Activated CD8-positive, alpha-beta memory T cell treated with anti-CD3 and anti-CD28 coated beads, Interleukin-2, amount 50 U/mL, for 24 hours (primary cell): ENCODE results near the gene NANOS3.

Experiments used
- DNase-seq: peaks from one replicate; pipeline ENCODE4 v3.0.0-alpha.2; 2020; ENCODE audit errors: extremely low read depth

Gene NANOS3

GRCh38 chr19:13876834-13877233 is at the start of gene NANOS3:
NANOS3 (plus strand) TSS chr19:13877134; CDS start chr19:13877249, 115 bp downstream.
- DNase-seq, result no peak

- no peak for DNase-seq
These were observed 49.3 kb upstream of the NANOS3 start for GRCh38 chr19:13827656-13828055.

- no peak for DNase-seq
These were observed 46.7 kb upstream of the NANOS3 start for GRCh38 chr19:13830114-13830740.

- DNase-seq, result no peak
These were observed 46.0 kb upstream of the NANOS3 start for GRCh38 chr19:13830741-13831536.

GRCh38 chr19:13831537-13832467 is 45.1 kb upstream of the NANOS3 start:
- no peak for DNase-seq

- DNase-seq, result no peak
These were observed 43.3 kb upstream of the NANOS3 start for GRCh38 chr19:13833330-13834243.

- no peak for DNase-seq
These were observed 42.5 kb upstream of the NANOS3 start for GRCh38 chr19:13834244-13835069.

- DNase-seq, result no peak
These were observed 40.9 kb upstream of the NANOS3 start for GRCh38 chr19:13835791-13836723.

GRCh38 chr19:13838435-13839129 is 38.4 kb upstream of the NANOS3 start:
- no peak for DNase-seq

- peak; percentile 78 for DNase-seq
These were observed 37.6 kb upstream of the NANOS3 start for GRCh38 chr19:13839130-13839937.

GRCh38 chr19:13839938-13840304 is 37.0 kb upstream of the NANOS3 start:
- DNase-seq, result no peak

GRCh38 chr19:13840305-13841085 is 36.4 kb upstream of the NANOS3 start:
- DNase-seq, result no peak

- no peak for DNase-seq
These were observed 35.6 kb upstream of the NANOS3 start for GRCh38 chr19:13841086-13841961.

- no peak for DNase-seq
These were observed 35.0 kb upstream of the NANOS3 start for GRCh38 chr19:13841962-13842290.

GRCh38 chr19:13842291-13843103 is 34.4 kb upstream of the NANOS3 start:
- DNase-seq, result no peak
